Thymus (tissue), 11 donors: ENCODE results near the gene GNG10. TPM values are rescaled to one million over a fixed set of nuclear protein-coding genes. Genes with fewer than 3 reads are reported as not detected.
"Not testable (repeated sequence)": the region's sequence is repeated elsewhere in the genome, so short reads cannot be mapped to it uniquely, and the experiment has no call there.

Experiments
- DNase-seq, 9 donors: peaks; one replicate each; pipeline ENCODE4 v3.0.0-alpha.2; 2013; ENCODE audit warnings: low spot score in 9 of 9, low read depth in 6 of 9, missing footprints in 1 of 9
- H3K27ac ChIP-seq, 2 donors: one replicate each; pipeline ENCODE4 v1.5.1; 2013; ENCODE audit warnings: control low read depth in 1 of 2, low read depth in 1 of 2, low read length in 1 of 2, mild to moderate bottlenecking in 1 of 2, moderate library complexity in 1 of 2
- H3K27me3 ChIP-seq, 2 donors: one replicate each; pipeline ENCODE4 v1.5.1; 2013; ENCODE audit warnings: low read length in 1 of 2; ENCODE audit not compliant: control insufficient read depth in 2 of 2, insufficient read depth in 1 of 2
- H3K36me3 ChIP-seq, 2 donors: one replicate each; pipeline ENCODE4 v1.5.1; 2013; ENCODE audit warnings: low read length in 1 of 2, mild to moderate bottlenecking in 1 of 2, moderate library complexity in 1 of 2; ENCODE audit not compliant: control insufficient read depth in 2 of 2, insufficient read depth in 2 of 2
- H3K4me1 ChIP-seq, 2 donors: one replicate each; pipeline ENCODE4 v1.5.1; 2013; ENCODE audit warnings: low read length in 2 of 2; ENCODE audit not compliant: control insufficient read depth in 2 of 2, insufficient read depth in 2 of 2
- H3K4me3 ChIP-seq, 2 donors: one replicate each; pipeline ENCODE4 v1.5.1; 2013; ENCODE audit warnings: low read length in 2 of 2, control low read depth in 1 of 2, mild to moderate bottlenecking in 1 of 2
- H3K9me3 ChIP-seq, 2 donors: one replicate each; pipeline ENCODE4 v1.5.1; 2013; ENCODE audit warnings: low read length in 1 of 2, mild to moderate bottlenecking in 1 of 2; ENCODE audit not compliant: control insufficient read depth in 2 of 2, insufficient read depth in 1 of 2
- WGBS: extraction: QIAGEN DNeasy Blood & Tissue Kit; methylation state at CpG from one replicate; pipeline ENCODE4 v1.1.7; 2013; 5-methylcytosine and 5-hydroxymethylcytosine counted together
- polyA plus RNA-seq: library from polyadenylated mRNA; stranded (reverse); fragments of 200-250 nt; gene quantifications from one replicate; pipeline ENCODE4 v1.2.3, GENCODE V29; 2013
- total RNA-seq: library from RNA; stranded (reverse); fragments of 120-200 nt; gene quantifications from one replicate; pipeline ENCODE4 v1.2.4, GENCODE V29; 2013
- donor health status: healthy.

Gene GNG10
- total and polyA plus RNA-seq, 2 donors = 19.5 to 68.0 TPM

- Histone ChIP-seq H3K36me3 (peaks cover 3 to 10% of the 10 kb centered on the region in 2 donors), H3K27ac (peak overlapping the region; percentile 69 to 76), H3K27me3 (no peaks in the 10 kb centered on the region), H3K4me3 (peak overlapping the region; percentile 71 to 76), H3K4me1 (peaks cover 15 to 21% of the 10 kb centered on the region in 2 donors), H3K9me3 (no peaks in the 10 kb centered on the region)
- peak in 8 of 9 donors; percentile 21 to 60 (median 24) for DNase-seq
- under 1% methylated on average over 57 of the region's 57 CpGs for WGBS
These were observed 557 bp downstream of the GNG10 start for GRCh38 chr9:111661802-111662521.

GRCh38 chr9:111662576-111663300 lies 1.3 kb downstream of the GNG10 start:
- Histone ChIP-seq H3K27ac (peak overlapping the region; percentile 76 to 77), H3K4me3 (peak overlapping the region; percentile 71 to 76), H3K36me3 (peaks cover 6 to 16% of the 10 kb centered on the region in 2 donors), H3K4me1 (peaks cover 15 to 21% of the 10 kb centered on the region in 2 donors), H3K27me3 (no peaks in the 10 kb centered on the region), H3K9me3 (no peaks in the 10 kb centered on the region)
- peak; percentile 21 to 65 (median 34) for DNase-seq
- 11% methylated on average over 7 of the region's 7 CpGs for WGBS

DNA sequence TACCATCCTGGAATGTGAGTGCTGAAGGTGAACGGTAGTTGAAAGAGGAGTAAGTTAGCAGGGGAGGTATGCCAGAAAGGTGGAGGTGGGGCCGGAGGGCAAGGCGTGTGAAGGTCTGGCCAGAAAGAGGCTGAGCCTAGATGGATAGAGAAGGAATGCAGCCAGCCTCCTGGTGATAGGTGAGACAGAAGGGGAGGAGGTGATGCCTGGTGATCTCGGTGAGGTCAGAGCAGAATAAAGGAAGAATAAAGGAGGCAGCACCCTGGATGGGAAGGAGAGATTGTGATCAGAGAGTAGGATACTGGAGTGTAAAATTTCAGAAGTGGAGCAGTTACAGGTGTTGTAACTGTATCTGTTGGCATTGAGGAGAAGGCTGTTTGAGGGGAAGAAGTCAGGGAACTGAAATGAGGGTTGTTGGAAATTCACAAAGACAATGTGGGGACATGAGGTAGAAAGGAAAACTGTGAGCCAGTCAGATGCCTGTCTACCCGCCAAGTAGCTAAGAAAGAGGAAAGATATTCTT lies 2.0 kb downstream of the GNG10 start:
- H3K9me3 ChIP-seq = no peaks in the 10 kb centered on the region
- peaks cover 7 to 16% of the 10 kb centered on the region in 2 donors for H3K36me3 ChIP-seq
- DNase-seq = no peak
- peak overlapping the region; percentile 71 to 76 for H3K4me3 ChIP-seq
- peak overlapping the region; percentile 76 to 77 for H3K27ac ChIP-seq
- H3K4me1 ChIP-seq = peaks cover 15 to 21% of the 10 kb centered on the region in 2 donors
- no peaks in the 10 kb centered on the region for H3K27me3 ChIP-seq
- WGBS = 62% methylated on average over 5 of the region's 5 CpGs

GRCh38 chr9:111668026-111668573 lies 6.7 kb downstream of the GNG10 start:
- DNase-seq = no peak
- no peak overlapping the region for H3K4me3 ChIP-seq
- no peaks in the 10 kb centered on the region for H3K27me3 ChIP-seq
- WGBS = 100% methylated on average over 1 of the region's 1 CpG
- peaks cover 5 to 6% of the 10 kb centered on the region in 2 donors for H3K4me1 ChIP-seq
- no peak overlapping the region for H3K27ac ChIP-seq
- H3K9me3 ChIP-seq = no peaks in the 10 kb centered on the region
- H3K36me3 ChIP-seq = peaks cover 15 to 19% of the 10 kb centered on the region in 2 donors

- not testable (repeated sequence) for H3K4me3 ChIP-seq, H3K9me3 ChIP-seq, H3K27ac ChIP-seq, H3K27me3 ChIP-seq, DNase-seq, H3K4me1 ChIP-seq
- H3K36me3 ChIP-seq = peaks cover 15 to 19% of the 10 kb centered on the region in 2 donors
- 90% methylated on average over 11 of the region's 11 CpGs for WGBS
These were observed 7.2 kb downstream of the GNG10 start for GRCh38 chr9:111668601-111669000.

DNA sequence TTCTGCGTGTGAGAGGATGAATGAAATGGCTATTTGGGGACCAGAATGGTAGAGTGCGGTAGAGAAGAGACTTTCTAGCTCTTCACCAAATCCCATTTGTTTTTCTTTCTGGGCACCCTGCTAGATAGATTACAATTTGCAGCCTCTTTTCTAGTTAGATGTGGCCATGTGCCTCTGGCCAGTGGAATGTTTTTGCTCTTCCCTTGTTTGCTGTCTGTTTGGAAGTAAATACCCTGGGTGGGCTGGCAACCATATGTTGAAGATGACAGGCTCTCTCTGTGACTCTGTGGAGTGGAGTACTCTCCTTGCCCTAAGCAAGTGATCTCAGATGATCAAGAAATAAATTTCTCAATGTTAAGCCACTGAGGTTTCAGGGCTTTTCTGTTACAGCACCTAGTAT lies 12.9 kb downstream of the GNG10 start:
- Histone ChIP-seq H3K27me3 (no peaks in the 10 kb centered on the region), H3K36me3 (peaks cover 5 to 6% of the 10 kb centered on the region in 2 donors), H3K4me1 (no peaks in the 10 kb centered on the region), H3K4me3 (no peak overlapping the region), H3K27ac (no peak overlapping the region), H3K9me3 (no peaks in the 10 kb centered on the region)
- WGBS = over 99% methylated on average over 2 of the region's 2 CpGs
- DNase-seq = no peak

- Histone ChIP-seq H3K27me3 (no peaks in the 10 kb centered on the region), H3K4me3 (no peak overlapping the region), H3K4me1 (no peaks in the 10 kb centered on the region), H3K9me3 (no peaks in the 10 kb centered on the region), H3K27ac (no peak overlapping the region), H3K36me3 (peaks cover 3 to 9% of the 10 kb centered on the region in 2 donors)
- 98% methylated on average over 3 of the region's 3 CpGs for WGBS
- DNase-seq = no peak
These were observed 14.7 kb downstream of the GNG10 start for GRCh38 chr9:111676116-111676515.

DNA sequence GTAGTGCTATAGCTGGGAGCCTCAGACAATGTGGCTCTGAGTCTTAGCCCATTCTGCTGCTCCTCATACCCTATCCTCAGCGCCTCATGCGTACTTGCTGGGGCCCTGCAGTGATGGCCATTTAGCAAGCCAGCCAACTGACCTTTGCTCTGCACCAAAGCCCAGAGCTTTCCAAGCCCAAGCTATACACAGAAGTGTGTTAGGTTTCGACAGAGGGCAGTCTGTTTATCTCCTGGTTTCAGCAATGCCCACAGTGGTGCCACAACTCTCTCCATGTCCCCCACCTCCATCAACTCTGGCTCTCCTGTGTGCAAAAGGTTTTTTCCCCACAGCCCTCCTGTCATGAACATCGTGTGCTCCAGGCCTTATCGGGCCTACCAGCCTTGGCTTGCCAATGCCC lies 16.9 kb downstream of the GNG10 start:
- H3K27ac ChIP-seq = no peak overlapping the region
- peaks cover 3 to 9% of the 10 kb centered on the region in 2 donors for H3K36me3 ChIP-seq
- H3K4me3 ChIP-seq = no peak overlapping the region
- no peaks in the 10 kb centered on the region for H3K4me1 ChIP-seq
- no peaks in the 10 kb centered on the region for H3K27me3 ChIP-seq
- WGBS = 98% methylated on average over 5 of the region's 5 CpGs
- DNase-seq = no peak
- no peaks in the 10 kb centered on the region for H3K9me3 ChIP-seq

GRCh38 chr9:111679199-111679598 lies 17.8 kb downstream of the GNG10 start:
- H3K27ac ChIP-seq = no peak overlapping the region
- H3K9me3 ChIP-seq = no peaks in the 10 kb centered on the region
- peaks cover 3 to 9% of the 10 kb centered on the region in 2 donors for H3K36me3 ChIP-seq
- no peak overlapping the region for H3K4me3 ChIP-seq
- H3K4me1 ChIP-seq = no peaks in the 10 kb centered on the region
- H3K27me3 ChIP-seq = no peaks in the 10 kb centered on the region
- WGBS = over 99% methylated on average over 6 of the region's 6 CpGs
- no peak for DNase-seq
